HepG2 (cell line): ENCODE data around the gene BMF. TPM values are rescaled to one million over a fixed set of nuclear protein-coding genes. Genes with fewer than 3 reads are reported as not detected.

ENCODE experiments used
- ATAC-seq: fragments of 200-7000 bp; cut with Tn5 transposase; 3 replicates; pipeline ENCODE4 v1.9.1; 2020; ENCODE audit warnings: mild to moderate bottlenecking, moderate library complexity
- BruUV-seq: library from RNA; stranded (reverse); fragments of 400-500 nt; replicated peaks from 2 replicates; lab custom pipeline; 2021; lab: Mats Ljungman, UMichigan
- CTCF ChIA-PET: fragments of 300-600 bp; formaldehyde crosslinking; extraction: SDS; loops from one replicate; lab custom pipeline; 2021; ENCODE audit warnings: low total read pairs, inconsistent platforms, low intra/inter-chr PET ratio; lab: Yijun Ruan, JAX
- POLR2A ChIA-PET: fragments of 350-600 bp; sonication (Branson Sonifier 250); formaldehyde crosslinking; loops from one replicate; lab custom pipeline; 2020; ENCODE audit warnings: antibody characterized with exemption, inconsistent platforms; lab: Yijun Ruan, JAX
- DNase-seq: peaks from one replicate; pipeline ENCODE4 v3.0.0-alpha.2; 2015; ENCODE audit warnings: low spot score
- FAIRE-seq: peaks from 3 replicates; lab custom pipeline; 2011; peaks lifted over from hg19 to GRCh38; lab: Jason Lieb, UNC
- H2AFZ ChIP-seq: one replicate; pipeline ENCODE4 v1.6.1; 2011; ENCODE audit warnings: low read length, inconsistent platforms
- H3K27ac ChIP-seq: fragments of 300-600 bp; 3 replicates; pipeline ENCODE4 v1.8.0; 2011; ENCODE audit warnings: mixed run types, mild to moderate bottlenecking, mixed read lengths, low read length, inconsistent platforms; ENCODE audit not compliant: insufficient read depth; ENCODE audit errors: extremely low read length
- H3K27me3 ChIP-seq, 2 experiments: fragments of 200-600 bp in 1 of 2; 2 replicates in 1 of 2; 3 replicates in 1 of 2; pipeline versions ENCODE4 v1.6.0 to v1.8.0; 2011; ENCODE audit warnings: low read length in 2 of 2, mild to moderate bottlenecking in 2 of 2, moderate library complexity in 2 of 2, inconsistent platforms in 1 of 2; ENCODE audit not compliant: insufficient read depth in 2 of 2, control insufficient read depth in 1 of 2
- H3K36me3 ChIP-seq, 2 experiments: fragments of 200-600 bp in 1 of 2; replicated peaks in 1 of 2; 2 replicates in 1 of 2; 3 replicates in 1 of 2; pipeline versions ENCODE4 v1.5.1 to v1.8.0; 2011; ENCODE audit warnings: low read length in 2 of 2, inconsistent platforms in 1 of 2; ENCODE audit not compliant: insufficient read depth in 2 of 2, control insufficient read depth in 1 of 2
- H3K4me1 ChIP-seq: 2 replicates; pipeline ENCODE4 v1.5.1; 2012; ENCODE audit warnings: low read length, inconsistent platforms; ENCODE audit not compliant: insufficient read depth
- H3K4me2 ChIP-seq: 2 replicates; pipeline ENCODE4 v1.6.0; 2011; ENCODE audit warnings: low read depth, low read length, inconsistent platforms
- H3K4me3 ChIP-seq, 3 experiments: fragments of 200-600 bp in 1 of 3; sonication (generic), shearing (Covaris generic) in 1 of 3; replicated peaks in 1 of 3; 2 replicates each; pipeline ENCODE4 v1.5.1; 2011 to 2016; ENCODE audit warnings: low read length in 3 of 3, inconsistent platforms in 2 of 3, low read depth in 2 of 3, mild to moderate bottlenecking in 2 of 3, control low read depth in 1 of 3, mixed read lengths in 1 of 3; ENCODE audit not compliant: insufficient read depth in 1 of 3
- H3K79me2 ChIP-seq: one replicate; pipeline ENCODE4 v1.6.1; 2011; ENCODE audit warnings: low read length, inconsistent platforms; ENCODE audit not compliant: insufficient read depth
- H3K9ac ChIP-seq: 2 replicates; pipeline ENCODE4 v1.6.0; 2011; ENCODE audit warnings: mild to moderate bottlenecking, low read depth, low read length, inconsistent platforms; ENCODE audit not compliant: insufficient read depth
- H3K9me3 ChIP-seq: 2 replicates; pipeline ENCODE4 v1.5.1; 2012; ENCODE audit warnings: mild to moderate bottlenecking, low read length
- H4K20me1 ChIP-seq: 2 replicates; pipeline ENCODE4 v1.6.0; 2011; ENCODE audit warnings: inconsistent platforms, mild to moderate bottlenecking, low read length, moderate library complexity; ENCODE audit not compliant: insufficient read depth
- ATF1 ChIP-seq: IDR thresholded peaks from 2 replicates; pipeline ENCODE4 v1.6.1; 2016; ENCODE audit warnings: mild to moderate bottlenecking, control low read depth
- HDAC2 ChIP-seq: sonication (generic); formaldehyde crosslinking; IDR thresholded peaks from 2 replicates; pipeline ENCODE4 v1.4.0; 2020; ENCODE audit warnings: missing genetic modification reagents
- KAT7 ChIP-seq: IDR thresholded peaks from 2 replicates; pipeline ENCODE4 v1.6.1; 2018; ENCODE audit warnings: borderline replicate concordance, missing compliant biosample characterization
- MBD4 ChIP-seq: IDR thresholded peaks from 2 replicates; pipeline ENCODE4 v1.6.1; 2012; ENCODE audit warnings: low read length, inconsistent platforms, borderline replicate concordance
- MTF2 ChIP-seq: sonication (generic); formaldehyde crosslinking; IDR thresholded peaks from 2 replicates; pipeline ENCODE4 v1.5.0; 2020; ENCODE audit warnings: missing genetic modification reagents, borderline replicate concordance
- SMC3 ChIP-seq: IDR thresholded peaks from 2 replicates; pipeline ENCODE4 v1.6.1; 2011; ENCODE audit warnings: low read length, improper control_type of control experiment
- USF2 ChIP-seq, 2 experiments: sonication (generic) in 1 of 2; formaldehyde crosslinking in 1 of 2; IDR thresholded peaks; 2 replicates each; pipeline versions ENCODE4 v1.5.1 to v1.6.1; 2011 to 2020; ENCODE audit warnings: borderline replicate concordance in 1 of 2, low read depth in 1 of 2, low read length in 1 of 2, mild to moderate bottlenecking in 1 of 2, missing genetic modification reagents in 1 of 2, moderate library complexity in 1 of 2
- WIZ ChIP-seq: sonication (generic); formaldehyde crosslinking; IDR thresholded peaks from 2 replicates; pipeline ENCODE4 v1.5.1; 2020; ENCODE audit warnings: mild to moderate bottlenecking, missing genetic modification reagents
- ZNF205 ChIP-seq: IDR thresholded peaks from 2 replicates; pipeline ENCODE4 v1.6.1; 2018; ENCODE audit warnings: missing biosample characterization, missing genetic modification reagents
- ZNF296 ChIP-seq: sonication (generic); formaldehyde crosslinking; conservative IDR thresholded peaks from 2 replicates; pipeline ENCODE4 v1.5.0; 2020; ENCODE audit warnings: mild to moderate bottlenecking, missing genetic modification reagents
- ZNF883 ChIP-seq: sonication (generic); formaldehyde crosslinking; IDR thresholded peaks from 2 replicates; pipeline ENCODE4 v1.5.1; 2020; ENCODE audit warnings: mild to moderate bottlenecking, missing genetic modification reagents; ENCODE audit errors: not compliant biosample characterization
- WGBS: methylation state at CpG from one replicate; pipeline ENCODE4 v1.1.6; 2017; ENCODE audit warnings: low lambda C conversion rate; 5-methylcytosine and 5-hydroxymethylcytosine counted together
- in situ Hi-C: cut with HindIII; loops from 2 replicates; pipeline ENCODE4 v1.10.0; 2017; ENCODE audit warnings: low pct_unique_long_range_greater_than_20kb; ENCODE audit not compliant: extremely low pct_ligation_motif_present
- intact Hi-C: fragments of 100-400 bp; cut with micrococcal nuclease; formaldehyde crosslinking; loops from one replicate; pipeline ENCODE4 v1.10.0; 2022; ENCODE audit not compliant: unreplicated experiment
- polyA plus RNA-seq, 8 experiments: library from polyadenylated mRNA; depleted of rRNA in 3 of 8; stranded (reverse) in 7 of 8; unstranded in 1 of 8; fragments of >200 nt; fragmentation: Illumina TruSeq in 4 of 8; extraction: Trizol in 4 of 8; gene quantifications; 2 replicates each; pipeline versions ENCODE4 v1.2.1 to v1.2.3, GENCODE V29; 2011 to 2016; ENCODE audit warnings: low read depth in 4 of 8, missing spikeins in 1 of 8, mixed read lengths in 1 of 8; ENCODE audit not compliant: insufficient read depth in 1 of 8
- total RNA-seq, 5 experiments: library from RNA; depleted of rRNA; stranded (reverse); fragments of >200 nt; fragmentation: Illumina TruSeq; extraction: Trizol; gene quantifications; 2 replicates each; pipeline ENCODE4 v1.2.3, GENCODE V29; 2016; ENCODE audit warnings: low read depth in 1 of 5
- TF ChIP-seq, protein P1 (sequence below): sonication (generic); formaldehyde crosslinking; IDR thresholded peaks from 2 replicates; pipeline ENCODE4 v1.5.0; 2020; ENCODE audit warnings: missing genetic modification reagents
- TF ChIP-seq, protein P2 (sequence below): sonication (generic); formaldehyde crosslinking; IDR thresholded peaks from 2 replicates; pipeline ENCODE4 v1.8.0; 2022; ENCODE audit warnings: mild to moderate bottlenecking, missing genetic modification reagents

The BMF gene
- total and polyA plus RNA-seq, 2 of the 13 experiments (the other 11 are each of a cell fraction or from before 2014, with no cell fraction given): 8.7 to 15.9 TPM

GRCh38 chr15:40094156-40094555, 14.5 kb downstream of the BMF start:
- H3K4me1 ChIP-seq: peaks cover 99% of the 10 kb centered on the region
- BruUV-seq: no TSS peak
- no peaks in the 10 kb centered on the region for H3K27me3 ChIP-seq
- no peaks in the 10 kb centered on the region for H3K79me2 ChIP-seq
- ATAC-seq (no peak), DNase-seq (no peak), FAIRE-seq (no peak)
- intact Hi-C loops (no loop called here), in situ Hi-C loops (no loop called here)
- H4K20me1 ChIP-seq: no peaks in the 10 kb centered on the region
- ChIA-PET POLR2A (interaction anchor here (12.4 to 15.1 kb wide), 2 partner anchors 13 to 15 kb away, joined by 225 to 371 read pairs; partner anchors contain the start of gene BMF), CTCF (no interaction called here)
- no peak overlapping the region for H3K4me3 ChIP-seq
- 80% methylated on average over 1 of the region's 4 CpGs for WGBS
- no peak overlapping the region for H3K4me2 ChIP-seq
- H3K9me3 ChIP-seq: no peaks in the 10 kb centered on the region
- H3K36me3 ChIP-seq: peaks cover 0 to 9% of the 10 kb centered on the region in 2 experiments; a peak in 3 of 5 replicates
- H3K9ac ChIP-seq: no peak overlapping the region
- no peak overlapping the region for H2AFZ ChIP-seq
- no peak overlapping the region for H3K27ac ChIP-seq
- no peak for TF ChIP-seq MBD4
- TF ChIP-seq HDAC2 (CRISPR knock-in tag): no peak
- TF ChIP-seq, protein P1, sequence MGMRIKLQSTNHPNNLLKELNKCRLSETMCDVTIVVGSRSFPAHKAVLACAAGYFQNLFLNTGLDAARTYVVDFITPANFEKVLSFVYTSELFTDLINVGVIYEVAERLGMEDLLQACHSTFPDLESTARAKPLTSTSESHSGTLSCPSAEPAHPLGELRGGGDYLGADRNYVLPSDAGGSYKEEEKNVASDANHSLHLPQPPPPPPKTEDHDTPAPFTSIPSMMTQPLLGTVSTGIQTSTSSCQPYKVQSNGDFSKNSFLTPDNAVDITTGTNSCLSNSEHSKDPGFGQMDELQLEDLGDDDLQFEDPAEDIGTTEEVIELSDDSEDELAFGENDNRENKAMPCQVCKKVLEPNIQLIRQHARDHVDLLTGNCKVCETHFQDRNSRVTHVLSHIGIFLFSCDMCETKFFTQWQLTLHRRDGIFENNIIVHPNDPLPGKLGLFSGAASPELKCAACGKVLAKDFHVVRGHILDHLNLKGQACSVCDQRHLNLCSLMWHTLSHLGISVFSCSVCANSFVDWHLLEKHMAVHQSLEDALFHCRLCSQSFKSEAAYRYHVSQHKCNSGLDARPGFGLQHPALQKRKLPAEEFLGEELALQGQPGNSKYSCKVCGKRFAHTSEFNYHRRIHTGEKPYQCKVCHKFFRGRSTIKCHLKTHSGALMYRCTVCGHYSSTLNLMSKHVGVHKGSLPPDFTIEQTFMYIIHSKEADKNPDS: no peak
- no peak for TF ChIP-seq ZNF883 (CRISPR knock-in tag)
- TF ChIP-seq MTF2: no peak
- TF ChIP-seq KAT7: no peak
- TF ChIP-seq ATF1: no peak
- TF ChIP-seq SMC3: no peak
- TF ChIP-seq, protein P2, sequence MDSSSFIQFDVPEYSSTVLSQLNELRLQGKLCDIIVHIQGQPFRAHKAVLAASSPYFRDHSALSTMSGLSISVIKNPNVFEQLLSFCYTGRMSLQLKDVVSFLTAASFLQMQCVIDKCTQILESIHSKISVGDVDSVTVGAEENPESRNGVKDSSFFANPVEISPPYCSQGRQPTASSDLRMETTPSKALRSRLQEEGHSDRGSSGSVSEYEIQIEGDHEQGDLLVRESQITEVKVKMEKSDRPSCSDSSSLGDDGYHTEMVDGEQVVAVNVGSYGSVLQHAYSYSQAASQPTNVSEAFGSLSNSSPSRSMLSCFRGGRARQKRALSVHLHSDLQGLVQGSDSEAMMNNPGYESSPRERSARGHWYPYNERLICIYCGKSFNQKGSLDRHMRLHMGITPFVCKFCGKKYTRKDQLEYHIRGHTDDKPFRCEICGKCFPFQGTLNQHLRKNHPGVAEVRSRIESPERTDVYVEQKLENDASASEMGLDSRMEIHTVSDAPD (CRISPR knock-in tag): no peak
- TF ChIP-seq WIZ: no peak
- no peak for TF ChIP-seq ZNF205
- TF ChIP-seq USF2 (IDR thresholded peaks at IDR 0.05; ENCODE audit: low read depth, low read length): no peak
- no peak for TF ChIP-seq USF2 (CRISPR knock-in tag; IDR thresholded peaks at IDR 0.05; ENCODE audit: borderline replicate concordance)
- no peak for TF ChIP-seq ZNF296
